K562 (cell line): ENCODE results near the gene CAPN5. TPM values are rescaled to one million over a fixed set of nuclear protein-coding genes. Genes with fewer than 3 reads are reported as not detected.
A peak's percentile ranks its signal among the peaks of the same experiment; 100 is the strongest.

Experiments used
- ATF2 ChIP-seq: sonication (generic); formaldehyde crosslinking; IDR thresholded peaks from 2 replicates; pipeline ENCODE4 v1.8.1; 2022; ENCODE audit warnings: missing genetic modification reagents
- CREM ChIP-seq: IDR thresholded peaks from 2 replicates; pipeline ENCODE4 v1.6.1; 2014; ENCODE audit warnings: antibody characterized with exemption, low read depth
- FOXJ3 ChIP-seq: sonication (generic); formaldehyde crosslinking; IDR thresholded peaks from 2 replicates; pipeline ENCODE4 v1.4.0; 2020; ENCODE audit warnings: mild to moderate bottlenecking, missing genetic modification reagents
- HINFP ChIP-seq: fragments of 450-650 bp; conservative IDR thresholded peaks from 2 replicates; pipeline ENCODE4 v1.6.1; 2016; ENCODE audit warnings: missing genetic modification characterization, low read depth, mild to moderate bottlenecking, control low read depth, missing compliant biosample characterization
- HMBOX1 ChIP-seq: sonication (generic); IDR thresholded peaks from 2 replicates; pipeline ENCODE4 v1.6.1; 2016
- HMGXB4 ChIP-seq: sonication (generic); formaldehyde crosslinking; IDR thresholded peaks from 2 replicates; pipeline ENCODE4 v1.8.1; 2023; ENCODE audit warnings: mild to moderate bottlenecking, missing genetic modification reagents
- HNRNPL ChIP-seq: fragments of 200-400 bp; formaldehyde crosslinking; IDR thresholded peaks from 2 replicates; pipeline ENCODE4 v1.6.1; 2017; ENCODE audit warnings: low read depth, mild to moderate bottlenecking, low read length
- MCM2 ChIP-seq: fragments of 450-650 bp; IDR thresholded peaks from 2 replicates; pipeline ENCODE4 v1.6.1; 2017; ENCODE audit warnings: low read depth, mild to moderate bottlenecking
- PKNOX1 ChIP-seq: fragments of 450-650 bp; IDR thresholded peaks from 2 replicates; pipeline ENCODE4 v1.6.1; 2016
- POLR2AphosphoS2 ChIP-seq: IDR thresholded peaks from 2 replicates; pipeline ENCODE4 v1.6.1; 2012; ENCODE audit warnings: low read length, improper control_type of control experiment
- POLR2AphosphoS5 ChIP-seq: IDR thresholded peaks from 2 replicates; pipeline ENCODE4 v1.6.1; 2011; ENCODE audit warnings: mild to moderate bottlenecking, low read depth, low read length, moderate library complexity; ENCODE audit not compliant: control insufficient read depth, insufficient read depth
- POLR2B ChIP-seq: fragments of 450-650 bp; IDR thresholded peaks from 2 replicates; pipeline ENCODE4 v1.6.1; 2018; ENCODE audit warnings: low read depth; ENCODE audit not compliant: partially characterized antibody
- PPARD ChIP-seq: fragments of 250-450 bp; sonication (Bioruptor Pico); IDR thresholded peaks from 2 replicates; pipeline ENCODE4 v1.8.0; 2022; ENCODE audit warnings: inconsistent platforms, mild to moderate bottlenecking, moderate library complexity
- RNF2 ChIP-seq: sonication (generic); IDR thresholded peaks from 2 replicates; pipeline ENCODE4 v1.6.1; 2016
- SETDB1 ChIP-seq: IDR thresholded peaks from one replicate; pipeline ENCODE4 v1.6.1; 2012; ENCODE audit warnings: low read length, control low read depth, inconsistent platforms
- SPI1 ChIP-seq: IDR thresholded peaks from 2 replicates; pipeline ENCODE4 v1.6.1; 2011; ENCODE audit warnings: low read depth, low read length, control low read depth, borderline replicate concordance
- TAF15 ChIP-seq: fragments of 200-400 bp; formaldehyde crosslinking; IDR thresholded peaks from 2 replicates; pipeline ENCODE4 v1.6.1; 2017; ENCODE audit warnings: mild to moderate bottlenecking, low read depth, low read length, moderate library complexity
- THRB ChIP-seq: fragments of 450-650 bp; formaldehyde crosslinking; conservative IDR thresholded peaks from 2 replicates; pipeline ENCODE4 v1.4.0; 2022; ENCODE audit warnings: mild to moderate bottlenecking, missing genetic modification characterization
- ZNF232 ChIP-seq: sonication (generic); formaldehyde crosslinking; IDR thresholded peaks from 2 replicates; pipeline ENCODE4 v1.8.0; 2022; ENCODE audit warnings: mild to moderate bottlenecking, missing genetic modification reagents
- ZNF347 ChIP-seq: fragments of 450-650 bp; formaldehyde crosslinking; IDR thresholded peaks from 2 replicates; pipeline ENCODE4 v1.4.0; 2020; ENCODE audit warnings: low read depth, mild to moderate bottlenecking, moderate library complexity
- ZNF764 ChIP-seq: fragments of 250-450 bp; sonication (Bioruptor Pico); IDR thresholded peaks from 2 replicates; pipeline ENCODE4 v1.4.0; 2020; ENCODE audit warnings: low read depth, mild to moderate bottlenecking, moderate library complexity
- polyA plus RNA-seq, 8 experiments: library from polyadenylated mRNA; depleted of rRNA in 4 of 8; stranded (reverse) in 5 of 8; unstranded in 3 of 8; fragments of >200 nt; fragmentation: Nextera tagmentation in 2 of 8; fragmentation: Illumina TruSeq in 1 of 8; extraction: Ambion mirVana in 2 of 8; extraction: Trizol in 1 of 8; gene quantifications; 2 replicates each; pipeline versions ENCODE4 v1.2.1 to v1.2.3, GENCODE V29; 2011 to 2014; ENCODE audit warnings: inconsistent platforms in 1 of 8, missing spikeins in 1 of 8
- total RNA-seq, 7 experiments: library from RNA; depleted of rRNA in 6 of 7; stranded (reverse); fragments of >200 nt in 6 of 7; fragmentation: Illumina TruSeq in 2 of 7; extraction: Trizol in 2 of 7; gene quantifications; 2 replicates each; pipeline versions ENCODE4 v1.2.1 to v1.2.3, GENCODE V29; 2011 to 2021; ENCODE audit warnings: low replicate concordance in 1 of 7

Gene CAPN5
- total and polyA plus RNA-seq, 9 of the 15 experiments (the other 6 are each of a cell fraction or from before 2014, with no cell fraction given): 0.04 to 0.44 (median 0.14) TPM; not detected in 2

GRCh38 chr11:77066229-77067042 is at the start of gene CAPN5 (continued):
- TF ChIP-seq ZNF764 (CRISPR knock-in tag) (no peak), FOXJ3 (CRISPR knock-in tag) (no peak), ZNF347 (no peak), RNF2 (no peak), HMGXB4 (CRISPR knock-in tag) (no peak), ZNF232 (CRISPR knock-in tag) (no peak), PPARD (no peak), THRB (CRISPR knock-in tag) (no peak), CREM (0 out of 2 replicates have a peak, but pooled peaks have one; percentile 9), TAF15 (no peak), ATF2 (no peak), MCM2 (no peak), HINFP (tag) (no peak), HMBOX1 (no peak), POLR2B (no peak), POLR2AphosphoS5 (no peak), SETDB1 (no peak), PKNOX1 (no peak), POLR2AphosphoS2 (no peak), SPI1 (no peak), HNRNPL (no peak)
